ENCODE data around the gene MCTP1. TPM values are rescaled to one million over a fixed set of nuclear protein-coding genes. Genes with fewer than 3 reads are reported as not detected.

Gene MCTP1
- total RNA-seq, 4 donors from 2014 or later: 28.7 to 117 (median 48.2) TPM

- TF ChIP-seq CTCF (IDR thresholded peaks at IDR 0.05) (no peak), EP300 (IDR thresholded peaks at IDR 0.05) (no peak), POLR2A (IDR thresholded peaks at IDR 0.05) (no peak)
- no peak overlapping the region for H3K4me3 ChIP-seq
- no peaks in the 10 kb centered on the region for H3K9me3 ChIP-seq
- no peak for DNase-seq (ENCODE audit: low spot score in 2 of 2)
- no peaks in the 10 kb centered on the region for H3K36me3 ChIP-seq
- peaks cover 0 to 13% (median 0%) of the 10 kb centered on the region in 4 donors for H3K4me1 ChIP-seq
- no peak overlapping the region for H3K27ac ChIP-seq
- no peaks in the 10 kb centered on the region for H3K27me3 ChIP-seq
Measured at GRCh38 chr5:95084757-95085156, 200.1 kb downstream of the MCTP1 start.

GRCh38 chr5:95083606-95084005, 201.3 kb downstream of the MCTP1 start:
- DNase-seq (ENCODE audit: low spot score in 2 of 2): no peak
- TF ChIP-seq CTCF (IDR thresholded peaks at IDR 0.05): no peak
- no peak for TF ChIP-seq EP300 (IDR thresholded peaks at IDR 0.05)
- no peak for TF ChIP-seq POLR2A (IDR thresholded peaks at IDR 0.05)
- no peaks in the 10 kb centered on the region for H3K9me3 ChIP-seq
- 77 to 84% methylated on average over 3 of the region's 3 CpGs for WGBS, 2 donors
- peaks cover 0 to 13% (median 0%) of the 10 kb centered on the region in 4 donors for H3K4me1 ChIP-seq
- H3K36me3 ChIP-seq: no peaks in the 10 kb centered on the region
- no peaks in the 10 kb centered on the region for H3K27me3 ChIP-seq
- no peak overlapping the region for H3K4me3 ChIP-seq
- no peak overlapping the region for H3K27ac ChIP-seq

- peak overlapping the region in 2 of 4 donors; percentile 11 to 43 for H3K4me3 ChIP-seq
- H3K27me3 ChIP-seq: no peaks in the 10 kb centered on the region
- 24 to 26% methylated on average over 3 of the region's 3 CpGs for WGBS, 2 donors
- no peak for DNase-seq (ENCODE audit: low spot score in 2 of 2)
- H3K36me3 ChIP-seq: no peaks in the 10 kb centered on the region
- TF ChIP-seq EP300 (IDR thresholded peaks at IDR 0.05) (no peak), CTCF (IDR thresholded peaks at IDR 0.05) (no peak), POLR2A (IDR thresholded peaks at IDR 0.05) (no peak)
- H3K27ac ChIP-seq: peak overlapping the region in 2 of 4 donors; percentile 41 to 52
- H3K9me3 ChIP-seq: no peaks in the 10 kb centered on the region
- peaks cover 0 to 8% (median 0%) of the 10 kb centered on the region in 4 donors for H3K4me1 ChIP-seq
Measured at GRCh38 chr5:95081982-95082381, 202.9 kb downstream of the MCTP1 start.

GRCh38 chr5:95081500-95081960, 203.4 kb downstream of the MCTP1 start:
- Histone ChIP-seq H3K4me3 (peak overlapping the region; percentile 9 to 43 (median 24)), H3K27me3 (no peaks in the 10 kb centered on the region), H3K36me3 (no peaks in the 10 kb centered on the region), H3K9me3 (no peaks in the 10 kb centered on the region), H3K27ac (peak overlapping the region in 3 of 4 donors; percentile 11 to 66 (median 60)), H3K4me1 (peaks cover 0 to 8% (median 0%) of the 10 kb centered on the region in 4 donors)
- WGBS, 2 donors: 4% methylated on average over 5 of the region's 5 CpGs
- DNase-seq (ENCODE audit: low spot score in 2 of 2): peak; percentile 26 to 49
- TF ChIP-seq CTCF (IDR thresholded peaks at IDR 0.05) (no peak), POLR2A (IDR thresholded peaks at IDR 0.05) (peak; percentile 36 to 53), EP300 (IDR thresholded peaks at IDR 0.05) (peak; percentile 29 to 90)

- 55 to 57% methylated on average over 4 of the region's 4 CpGs for WGBS, 2 donors
- H3K36me3 ChIP-seq: no peaks in the 10 kb centered on the region
- peak overlapping the region in 2 of 4 donors; percentile 60 to 66 for H3K27ac ChIP-seq
- H3K4me3 ChIP-seq: peak overlapping the region in 3 of 4 donors; percentile 11 to 43 (median 37)
- H3K9me3 ChIP-seq: no peaks in the 10 kb centered on the region
- peaks cover 0 to 8% (median 0%) of the 10 kb centered on the region in 4 donors for H3K4me1 ChIP-seq
- H3K27me3 ChIP-seq: no peaks in the 10 kb centered on the region
- no peak for DNase-seq (ENCODE audit: low spot score in 2 of 2)
- TF ChIP-seq POLR2A (IDR thresholded peaks at IDR 0.05): no peak
- no peak for TF ChIP-seq EP300 (IDR thresholded peaks at IDR 0.05)
- TF ChIP-seq CTCF (IDR thresholded peaks at IDR 0.05): no peak
Measured at GRCh38 chr5:95080441-95080840, 204.5 kb downstream of the MCTP1 start.

Data from tibial nerve (tissue), 4 donors.